GM06990 (cell line): ENCODE results near the gene ZNF768.

Source experiments
- DNase-seq: peaks from one replicate; pipeline ENCODE4 v3.0.0-alpha.2; 2011; ENCODE audit not compliant: insufficient read length; ENCODE audit errors: extremely low read depth
- H3K27me3 ChIP-seq: replicated peaks from 2 replicates; pipeline ENCODE4 v1.6.0; 2011; ENCODE audit warnings: low read length; ENCODE audit not compliant: control insufficient read depth, insufficient read depth
- H3K36me3 ChIP-seq: 2 replicates; pipeline ENCODE4 v1.5.1; 2011; ENCODE audit warnings: low read length; ENCODE audit not compliant: control insufficient read depth, insufficient read depth
- H3K4me3 ChIP-seq: replicated peaks from 2 replicates; pipeline ENCODE4 v1.5.1; 2011; ENCODE audit warnings: low read depth, mild to moderate bottlenecking, control low read depth, low read length
- CTCF ChIP-seq: IDR thresholded peaks from 2 replicates; pipeline ENCODE4 v1.5.1; 2011; ENCODE audit warnings: low read length, control low read depth, mild to moderate bottlenecking, inconsistent platforms; ENCODE audit not compliant: insufficient read depth, poor library complexity, severe bottlenecking

The ZNF768 gene

GRCh38 chr16:30530163-30531037, 4.0 kb upstream of the ZNF768 start:
- H3K4me3 ChIP-seq: no peak overlapping the region
- peaks cover 5% of the 10 kb centered on the region for H3K36me3 ChIP-seq
- TF ChIP-seq CTCF: no peak
- DNase-seq: no peak
- no peaks in the 10 kb centered on the region for H3K27me3 ChIP-seq

- DNase-seq: no peak
- Histone ChIP-seq H3K4me3 (no peak overlapping the region), H3K27me3 (no peaks in the 10 kb centered on the region), H3K36me3 (peaks cover 5% of the 10 kb centered on the region)
- no peak for TF ChIP-seq CTCF
Observed at GRCh38 chr16:30528799-30529457, 2.6 kb upstream of the ZNF768 start.

- TF ChIP-seq CTCF: no peak
- Histone ChIP-seq H3K27me3 (no peaks in the 10 kb centered on the region), H3K4me3 (peak overlapping the region; percentile 40), H3K36me3 (peaks cover 5% of the 10 kb centered on the region)
- no peak for DNase-seq
Observed at GRCh38 chr16:30527635-30528178, 1.3 kb upstream of the ZNF768 start.

GRCh38 chr16:30526823-30527634, 663 bp upstream of the ZNF768 start:
- Histone ChIP-seq H3K27me3 (no peaks in the 10 kb centered on the region), H3K36me3 (peaks cover 5% of the 10 kb centered on the region), H3K4me3 (peak overlapping the region; percentile 80)
- TF ChIP-seq CTCF: no peak
- DNase-seq: peak; percentile 96

GRCh38 chr16:30525844-30526136, 576 bp downstream of the ZNF768 start:
- no peak for TF ChIP-seq CTCF
- no peak for DNase-seq
- peaks cover 3% of the 10 kb centered on the region for H3K36me3 ChIP-seq
- peak overlapping the region; percentile 80 for H3K4me3 ChIP-seq
- no peaks in the 10 kb centered on the region for H3K27me3 ChIP-seq
